H1 (cell line): ENCODE measurements around the gene ZNF14. TPM values are rescaled to one million over a fixed set of nuclear protein-coding genes. Genes with fewer than 3 reads are reported as not detected.

ENCODE experiments used
- CTCF ChIA-PET: fragments of 300-600 bp; sonication (Branson Sonifier 250); formaldehyde crosslinking; loops from one replicate; lab custom pipeline; 2021; ENCODE audit not compliant: partially characterized antibody; lab: Charles Lee
- POLR2A ChIA-PET: fragments of 300-600 bp; sonication (Branson Sonifier 250); formaldehyde crosslinking; loops from one replicate; lab custom pipeline; 2021; ENCODE audit warnings: inconsistent platforms; ENCODE audit not compliant: partially characterized antibody; lab: Charles Lee
- DNase-seq, 2 experiments: peaks; one replicate each; pipeline versions ENCODE4 v3.0.0 to v3.0.0-alpha.2; 2010 to 2022; ENCODE audit warnings: low spot score in 2 of 2, low read depth in 1 of 2, mixed read lengths in 1 of 2
- FAIRE-seq: peaks from 2 replicates; lab custom pipeline; 2011; peaks lifted over from hg19 to GRCh38; lab: Jason Lieb, UNC
- H2AFZ ChIP-seq: 2 replicates; pipeline ENCODE4 v1.8.1; 2012; ENCODE audit warnings: low read length, inconsistent platforms
- H2AK5ac ChIP-seq: 2 replicates; pipeline ENCODE4 v1.6.1; 2013; ENCODE audit warnings: low read depth, low read length
- H2BK120ac ChIP-seq: replicated peaks from 2 replicates; pipeline ENCODE3; 2013; ENCODE audit warnings: low read depth, low read length, inconsistent platforms
- H2BK12ac ChIP-seq: 2 replicates; pipeline ENCODE4 v1.6.1; 2013; ENCODE audit warnings: low read depth, low read length
- H2BK15ac ChIP-seq: 2 replicates; pipeline ENCODE4 v1.6.1; 2013; ENCODE audit warnings: low read length
- H2BK20ac ChIP-seq: 2 replicates; pipeline ENCODE4 v1.6.1; 2013; ENCODE audit warnings: low read length
- H2BK5ac ChIP-seq: 2 replicates; pipeline ENCODE4 v1.6.1; 2013; ENCODE audit warnings: low read depth, low read length
- H3K14ac ChIP-seq: 2 replicates; pipeline ENCODE4 v1.6.1; 2013; ENCODE audit warnings: inconsistent platforms; ENCODE audit not compliant: insufficient read length
- H3K18ac ChIP-seq: 2 replicates; pipeline ENCODE4 v1.6.1; 2013; ENCODE audit warnings: low read length; ENCODE audit errors: extremely low read depth
- H3K23ac ChIP-seq: 2 replicates; pipeline ENCODE4 v1.6.1; 2013; ENCODE audit warnings: inconsistent platforms; ENCODE audit not compliant: insufficient read length
- H3K23me2 ChIP-seq: 2 replicates; pipeline ENCODE4 v1.6.1; 2013; ENCODE audit warnings: low read depth, low read length
- H3K27ac ChIP-seq: 2 replicates; pipeline ENCODE4 v1.6.1; 2011; ENCODE audit warnings: low read depth, low read length, inconsistent platforms
- H3K27me3 ChIP-seq, 4 experiments: replicated peaks in 1 of 4; 1 replicate in 1 of 4; 2 replicates in 3 of 4; pipeline versions ENCODE4 v1.6.1 to v1.8.1; 2011 to 2013; ENCODE audit warnings: low read length in 3 of 4, mild to moderate bottlenecking in 3 of 4, inconsistent platforms in 2 of 4, mixed read lengths in 2 of 4, moderate library complexity in 1 of 4; ENCODE audit not compliant: control insufficient read depth in 3 of 4, insufficient read depth in 3 of 4; ENCODE audit errors: extremely low read depth in 1 of 4
- H3K36me3 ChIP-seq, 4 experiments: 2 replicates each; pipeline versions ENCODE4 v1.6.1 to v1.8.1; 2011 to 2013; ENCODE audit warnings: mild to moderate bottlenecking in 4 of 4, low read length in 3 of 4, moderate library complexity in 2 of 4, control low read depth in 1 of 4, inconsistent platforms in 1 of 4; ENCODE audit not compliant: insufficient read depth in 4 of 4, control insufficient read depth in 2 of 4
- H3K4ac ChIP-seq: replicated peaks from 2 replicates; pipeline ENCODE3; 2013; ENCODE audit warnings: low read length, low read depth, mixed read lengths, inconsistent platforms; ENCODE audit not compliant: insufficient read length
- H3K4me1 ChIP-seq, 4 experiments: replicated peaks in 1 of 4; 1 replicate in 1 of 4; 2 replicates in 3 of 4; pipeline versions ENCODE4 v1.6.1 to v1.8.1; 2011 to 2013; ENCODE audit warnings: low read length in 3 of 4, inconsistent platforms in 2 of 4, mixed read lengths in 1 of 4; ENCODE audit not compliant: insufficient read depth in 4 of 4, control insufficient read depth in 3 of 4
- H3K4me2 ChIP-seq, 2 experiments: 2 replicates each; pipeline versions ENCODE4 v1.6.1 to v1.8.1; 2011 to 2013; ENCODE audit warnings: low read depth in 2 of 2, low read length in 2 of 2, control low read depth in 1 of 2, inconsistent platforms in 1 of 2, mild to moderate bottlenecking in 1 of 2; ENCODE audit not compliant: insufficient read depth in 1 of 2
- H3K4me3 ChIP-seq, 4 experiments: fragments of 200-600, 300-600 bp in 1 of 4; sonication (generic), shearing (Covaris generic), sonication (Bioruptor Twin) in 1 of 4; 2 replicates each; pipeline versions ENCODE4 v1.5.1 to v1.8.1; 2011 to 2016; ENCODE audit warnings: low read length in 4 of 4, low read depth in 3 of 4, control low read depth in 2 of 4, inconsistent platforms in 2 of 4, mild to moderate bottlenecking in 2 of 4, mixed read lengths in 1 of 4, moderate library complexity in 1 of 4; ENCODE audit not compliant: insufficient read depth in 2 of 4; ENCODE audit errors: extremely low read depth in 1 of 4
- H3K56ac ChIP-seq: replicated peaks from 2 replicates; pipeline ENCODE3; 2013; ENCODE audit warnings: low read depth, mild to moderate bottlenecking, mixed read lengths, low read length, inconsistent platforms; ENCODE audit not compliant: insufficient read length
- H3K79me1 ChIP-seq: 2 replicates; pipeline ENCODE4 v1.6.1; 2013; ENCODE audit warnings: low read depth, low read length, control low read depth
- H3K79me2 ChIP-seq, 2 experiments: 2 replicates each; pipeline versions ENCODE4 v1.6.1 to v1.8.1; 2012 to 2013; ENCODE audit warnings: low read length in 2 of 2, mild to moderate bottlenecking in 2 of 2, inconsistent platforms in 1 of 2; ENCODE audit not compliant: insufficient read depth in 2 of 2, control insufficient read depth in 1 of 2
- H3K9ac ChIP-seq, 4 experiments: replicated peaks in 1 of 4; 1 replicate in 1 of 4; 2 replicates in 3 of 4; pipeline versions ENCODE4 v1.6.1 to v1.8.1; 2011 to 2013; ENCODE audit warnings: low read depth in 3 of 4, low read length in 3 of 4, control low read depth in 2 of 4, mild to moderate bottlenecking in 2 of 4, moderate library complexity in 2 of 4, inconsistent platforms in 1 of 4; ENCODE audit errors: extremely low read depth in 1 of 4
- H3K9me3 ChIP-seq, 2 experiments: 2 replicates each; pipeline versions ENCODE4 v1.6.1 to v1.8.1; 2012 to 2013; ENCODE audit warnings: mild to moderate bottlenecking in 2 of 2, moderate library complexity in 2 of 2, control low read depth in 1 of 2, inconsistent platforms in 1 of 2, low read depth in 1 of 2, low read length in 1 of 2, mixed read lengths in 1 of 2; ENCODE audit not compliant: insufficient read depth in 2 of 2
- H4K20me1 ChIP-seq, 2 experiments: replicated peaks in 1 of 2; 2 replicates each; pipeline versions ENCODE3 to v1.8.1; 2011 to 2013; ENCODE audit warnings: inconsistent platforms in 2 of 2, low read length in 2 of 2, mild to moderate bottlenecking in 1 of 2; ENCODE audit not compliant: insufficient read depth in 2 of 2, control insufficient read depth in 1 of 2
- H4K5ac ChIP-seq: 2 replicates; pipeline ENCODE4 v1.6.1; 2013; ENCODE audit warnings: low read length, low read depth, mixed read lengths, inconsistent platforms; ENCODE audit not compliant: insufficient read length
- H4K8ac ChIP-seq: 2 replicates; pipeline ENCODE4 v1.8.0; 2013; ENCODE audit warnings: mild to moderate bottlenecking, moderate library complexity, low read length, inconsistent platforms; ENCODE audit not compliant: insufficient read depth; ENCODE audit errors: extremely low read depth
- H4K91ac ChIP-seq: replicated peaks from 2 replicates; pipeline ENCODE3; 2013; ENCODE audit warnings: low read length, mixed read lengths, inconsistent platforms; ENCODE audit not compliant: insufficient read length
- ASH2L ChIP-seq: fragments of 200-600, 300-600 bp; sonication (generic); IDR thresholded peaks from one replicate; pipeline ENCODE4 v1.7.1; 2017; ENCODE audit warnings: low read length
- BCL11A ChIP-seq, 2 experiments: IDR thresholded peaks; one replicate each; pipeline ENCODE4 v1.6.1; 2011; ENCODE audit warnings: low read depth in 2 of 2, low read length in 2 of 2, mild to moderate bottlenecking in 2 of 2
- CEBPB ChIP-seq: IDR thresholded peaks from 2 replicates; pipeline ENCODE4 v1.6.1; 2012; ENCODE audit warnings: low read depth, low read length
- CREB1 ChIP-seq: IDR thresholded peaks from 2 replicates; pipeline ENCODE4 v1.6.1; 2012; ENCODE audit warnings: inconsistent platforms
- EP300 ChIP-seq, 2 experiments: IDR thresholded peaks; 1 replicate in 1 of 2; 2 replicates in 1 of 2; pipeline ENCODE4 v1.6.1; 2011 to 2012; ENCODE audit warnings: low read depth in 2 of 2, low read length in 2 of 2, mild to moderate bottlenecking in 2 of 2, borderline replicate concordance in 1 of 2, inconsistent platforms in 1 of 2, moderate library complexity in 1 of 2
- GTF2F1 ChIP-seq: IDR thresholded peaks from 2 replicates; pipeline ENCODE4 v1.6.1; 2012; ENCODE audit warnings: low read depth, low read length, improper control_type of control experiment, borderline replicate concordance
- HDAC2 ChIP-seq, 2 experiments: fragments of 300-600 bp in 1 of 2; sonication (generic) in 1 of 2; IDR thresholded peaks; 2 replicates each; pipeline ENCODE4 v1.6.1; 2011 to 2012; ENCODE audit warnings: low read depth in 2 of 2, low read length in 2 of 2, mild to moderate bottlenecking in 2 of 2, moderate library complexity in 2 of 2, borderline replicate concordance in 1 of 2, inconsistent platforms in 1 of 2
- MAX ChIP-seq: IDR thresholded peaks from 2 replicates; pipeline ENCODE4 v1.6.1; 2012; ENCODE audit warnings: inconsistent platforms
- POU5F1 ChIP-seq: IDR thresholded peaks from 2 replicates; pipeline ENCODE4 v1.6.1; 2011; ENCODE audit warnings: low read depth, mild to moderate bottlenecking, low read length, moderate library complexity
- RXRA ChIP-seq: IDR thresholded peaks from 2 replicates; pipeline ENCODE4 v1.6.1; 2011; ENCODE audit warnings: low read depth, mild to moderate bottlenecking, low read length, moderate library complexity; ENCODE audit not compliant: insufficient read depth
- SAP30 ChIP-seq: fragments of 300-600 bp; sonication (generic); IDR thresholded peaks from 2 replicates; pipeline ENCODE4 v1.7.1; 2012; ENCODE audit warnings: low read length, moderate library complexity, mild to moderate bottlenecking, inconsistent platforms; ENCODE audit not compliant: insufficient read depth, insufficient replicate concordance
- SIRT6 ChIP-seq: IDR thresholded peaks from one replicate; pipeline ENCODE4 v1.7.1; 2012; ENCODE audit warnings: low read length, inconsistent platforms
- SP1 ChIP-seq: IDR thresholded peaks from 2 replicates; pipeline ENCODE4 v1.6.1; 2011; ENCODE audit warnings: low read depth, low read length
- SP2 ChIP-seq: IDR thresholded peaks from 2 replicates; pipeline ENCODE4 v1.6.1; 2012; ENCODE audit warnings: mild to moderate bottlenecking, low read length, inconsistent platforms
- SRF ChIP-seq: IDR thresholded peaks from 2 replicates; pipeline ENCODE4 v1.6.1; 2011; ENCODE audit warnings: mild to moderate bottlenecking, low read depth, low read length, moderate library complexity
- WGBS, 2 experiments: shearing (Covaris generic) in 1 of 2; methylation state at CpG; one replicate each; pipeline versions ENCODE4 v1.1.6 to v1.1.7; 2013 to 2015; ENCODE audit warnings: low lambda C conversion rate in 2 of 2, mixed read lengths in 2 of 2, inconsistent platforms in 1 of 2, low coverage in 1 of 2, missing lambda C conversion rate in 1 of 2; ENCODE audit not compliant: insufficient replicate concordance in 2 of 2, insufficient coverage in 1 of 2, insufficient read length in 1 of 2; ENCODE audit errors: extremely low coverage in 1 of 2, missing lambda C conversion rate in 1 of 2; 5-methylcytosine and 5-hydroxymethylcytosine counted together
- polyA plus RNA-seq, 7 experiments: library from polyadenylated mRNA; depleted of rRNA in 3 of 7; stranded (reverse) in 5 of 7; unstranded in 2 of 7; fragments of >200 nt in 5 of 7; fragments of 200-250 nt in 2 of 7; gene quantifications; 1 replicate in 5 of 7; 2 replicates in 1 of 7; 4 replicates in 1 of 7; pipeline versions ENCODE4 v1.2.1 to v1.2.3, GENCODE V29; 2011 to 2013; ENCODE audit warnings: missing spikeins in 2 of 7, mixed read lengths in 2 of 7
- total RNA-seq: library from RNA; stranded (reverse); fragmentation: NEBNext Ultra II Directional; extraction: Animal tissue kit (Norgen Biotek cat#: 25700); gene quantifications from 2 replicates; pipeline ENCODE4 v1.2.1, GENCODE V29; 2021

ZNF14 gene
- total and polyA plus RNA-seq, 2 of the 8 experiments (the other 6 are each of a cell fraction or from before 2014, with no cell fraction given), result 1.00 to 7.4 TPM

- 98% methylated on average over 3 of the region's 3 CpGs; no CpG with 5 or more reads in 1 of the 2 experiments for WGBS, 2 experiments
- POLR2A ChIA-PET, result interaction anchor here (0.7 to 2.6 kb wide), 9 partner anchors 7 to 214 kb away, joined by 3 to 6 read pairs (median 4); partner anchors contain the start of genes ZNF14, ZNF253 and ZNF93
- TF ChIP-seq RXRA (no peak), SRF (no peak), SP2 (no peak), EP300 (IDR thresholded peaks at IDR 0.05; ENCODE audit: borderline replicate concordance in 1 of 2, low read depth in 2 of 2, low read length in 2 of 2) (no peak), SAP30 (no peak), ASH2L (no peak), POU5F1 (no peak), SP1 (no peak), MAX (no peak), BCL11A (IDR thresholded peaks at IDR 0.05; ENCODE audit: low read depth in 2 of 2, low read length in 2 of 2) (no peak), CEBPB (no peak), GTF2F1 (no peak), CREB1 (no peak), SIRT6 (no peak), HDAC2 (IDR thresholded peaks at IDR 0.05; ENCODE audit: borderline replicate concordance in 1 of 2, low read depth in 2 of 2, low read length in 2 of 2) (no peak)
Measured at GRCh38 chr19:19687090-19687489, 45.8 kb downstream of the ZNF14 start.

More at GRCh38 chr19:19687090-19687489, 45.8 kb downstream of the ZNF14 start:
- Histone ChIP-seq H3K14ac (no peak overlapping the region), H4K8ac (no peak overlapping the region), H3K4me1 (no peaks in the 10 kb centered on the region), H4K20me1 (no peaks in the 10 kb centered on the region), H3K27me3 (no peaks in the 10 kb centered on the region), H2AFZ (no peak overlapping the region), H3K9me3 (no peaks in the 10 kb centered on the region), H4K91ac (no peak overlapping the region), H3K27ac (no peak overlapping the region), H3K79me2 (no peaks in the 10 kb centered on the region), H3K23ac (no peak overlapping the region), H2AK5ac (no peak overlapping the region), H3K4me2 (no peak overlapping the region), H3K23me2 (no peaks in the 10 kb centered on the region), H3K4ac (no peak overlapping the region), H2BK20ac (no peak overlapping the region), H2BK12ac (no peak overlapping the region), H3K4me3 (no peak overlapping the region), H3K18ac (no peak overlapping the region), H2BK120ac (no peak overlapping the region), H2BK5ac (no peak overlapping the region), H3K9ac (no peak overlapping the region), H2BK15ac (no peak overlapping the region), H3K79me1 (no peaks in the 10 kb centered on the region), H4K5ac (no peak overlapping the region), H3K36me3 (peaks cover 0 to 3% (median under 1%) of the 10 kb centered on the region in 4 experiments; a peak in 2 of 8 replicates), H3K56ac (no peak overlapping the region)
- DNase-seq (no peak), FAIRE-seq (no peak)
- CTCF ChIA-PET, result no interaction called here
